H1 (cell line): ENCODE data around the gene ETV2.

Experiments used
- EZH2 ChIP-seq: fragments of 200-600 bp; sonication (generic); IDR thresholded peaks from 2 replicates; pipeline ENCODE4 v1.7.1; 2012; ENCODE audit warnings: low read depth, mild to moderate bottlenecking, moderate library complexity, low read length, inconsistent platforms; ENCODE audit not compliant: severe bottlenecking
- RNF2 ChIP-seq: fragments of 200-900, 300-1000 bp; sonication (generic); IDR thresholded peaks from 2 replicates; pipeline ENCODE4 v1.7.1; 2016; ENCODE audit warnings: borderline replicate concordance, low read depth, mild to moderate bottlenecking, antibody characterized with exemption, low read length; ENCODE audit not compliant: poor library complexity, severe bottlenecking; ENCODE audit errors: missing control alignments
- TF ChIP-seq, protein P1 (sequence below), 3 experiments: IDR thresholded peaks; 1 replicate in 2 of 3; 2 replicates in 1 of 3; pipeline versions ENCODE4 v1.5.1 to v1.6.1; 2011; ENCODE audit warnings: low read length in 3 of 3, mild to moderate bottlenecking in 3 of 3, inconsistent platforms in 2 of 3, low read depth in 1 of 3, moderate library complexity in 1 of 3; ENCODE audit not compliant: insufficient read depth in 1 of 3; ENCODE audit errors: control extremely low read depth in 1 of 3
- TF ChIP-seq, protein P2 (sequence below): IDR thresholded peaks from 2 replicates; pipeline ENCODE4 v1.6.1; 2012; ENCODE audit warnings: low read length, inconsistent platforms

DNA sequence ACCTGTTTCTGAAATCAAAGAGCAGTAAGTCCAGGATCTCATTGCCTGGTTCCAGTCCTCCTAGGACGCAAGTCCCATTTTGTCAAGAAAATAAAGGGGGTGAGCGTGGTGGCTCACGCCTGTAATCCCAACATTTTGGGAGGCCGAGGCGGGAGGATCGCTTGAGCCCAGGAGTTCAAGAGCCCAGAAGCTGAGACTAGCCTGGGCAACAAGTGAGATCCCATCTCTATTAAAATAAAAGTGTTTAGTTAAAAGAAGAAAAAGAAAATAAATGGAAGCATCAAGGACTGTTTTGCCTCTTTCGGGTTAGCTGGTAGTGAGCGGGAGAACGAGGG, 29.4 kb upstream of the ETV2 start:
- TF ChIP-seq, protein P1, sequence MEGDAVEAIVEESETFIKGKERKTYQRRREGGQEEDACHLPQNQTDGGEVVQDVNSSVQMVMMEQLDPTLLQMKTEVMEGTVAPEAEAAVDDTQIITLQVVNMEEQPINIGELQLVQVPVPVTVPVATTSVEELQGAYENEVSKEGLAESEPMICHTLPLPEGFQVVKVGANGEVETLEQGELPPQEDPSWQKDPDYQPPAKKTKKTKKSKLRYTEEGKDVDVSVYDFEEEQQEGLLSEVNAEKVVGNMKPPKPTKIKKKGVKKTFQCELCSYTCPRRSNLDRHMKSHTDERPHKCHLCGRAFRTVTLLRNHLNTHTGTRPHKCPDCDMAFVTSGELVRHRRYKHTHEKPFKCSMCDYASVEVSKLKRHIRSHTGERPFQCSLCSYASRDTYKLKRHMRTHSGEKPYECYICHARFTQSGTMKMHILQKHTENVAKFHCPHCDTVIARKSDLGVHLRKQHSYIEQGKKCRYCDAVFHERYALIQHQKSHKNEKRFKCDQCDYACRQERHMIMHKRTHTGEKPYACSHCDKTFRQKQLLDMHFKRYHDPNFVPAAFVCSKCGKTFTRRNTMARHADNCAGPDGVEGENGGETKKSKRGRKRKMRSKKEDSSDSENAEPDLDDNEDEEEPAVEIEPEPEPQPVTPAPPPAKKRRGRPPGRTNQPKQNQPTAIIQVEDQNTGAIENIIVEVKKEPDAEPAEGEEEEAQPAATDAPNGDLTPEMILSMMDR (IDR thresholded peaks at IDR 0.05; ENCODE audit: control extremely low read depth in 1 of 3, insufficient read depth in 1 of 3, low read depth in 1 of 3, low read length in 3 of 3) = no peak
- TF ChIP-seq, protein P2, sequence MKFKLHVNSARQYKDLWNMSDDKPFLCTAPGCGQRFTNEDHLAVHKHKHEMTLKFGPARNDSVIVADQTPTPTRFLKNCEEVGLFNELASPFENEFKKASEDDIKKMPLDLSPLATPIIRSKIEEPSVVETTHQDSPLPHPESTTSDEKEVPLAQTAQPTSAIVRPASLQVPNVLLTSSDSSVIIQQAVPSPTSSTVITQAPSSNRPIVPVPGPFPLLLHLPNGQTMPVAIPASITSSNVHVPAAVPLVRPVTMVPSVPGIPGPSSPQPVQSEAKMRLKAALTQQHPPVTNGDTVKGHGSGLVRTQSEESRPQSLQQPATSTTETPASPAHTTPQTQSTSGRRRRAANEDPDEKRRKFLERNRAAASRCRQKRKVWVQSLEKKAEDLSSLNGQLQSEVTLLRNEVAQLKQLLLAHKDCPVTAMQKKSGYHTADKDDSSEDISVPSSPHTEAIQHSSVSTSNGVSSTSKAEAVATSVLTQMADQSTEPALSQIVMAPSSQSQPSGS = no peak
- no peak for TF ChIP-seq EZH2
- no peak for TF ChIP-seq RNF2
